Activated T-helper 9 cell treated with anti-CD3 and anti-CD28 coated beads, Interleukin-2, amount 50 U/mL, for 16 hours (primary cell): ENCODE measurements around the gene ATMIN.

Source experiments
- DNase-seq: peaks from one replicate; pipeline ENCODE4 v3.0.0-alpha.2; 2020; ENCODE audit warnings: low read depth

The ATMIN gene

GRCh38 chr16:81070979-81071378 lies 35.3 kb downstream of the ATMIN start:
- no peak for DNase-seq

- no peak for DNase-seq
Measured at GRCh38 chr16:81071805-81072204, 36.2 kb downstream of the ATMIN start.

- DNase-seq, result no peak
Measured at GRCh38 chr16:81073560-81074330, 38.1 kb downstream of the ATMIN start.

- DNase-seq, result peak; percentile 83
Measured at GRCh38 chr16:81076566-81077075, 41.0 kb downstream of the ATMIN start.

- DNase-seq, result peak; percentile 95
Measured at GRCh38 chr16:81077076-81077940, 41.7 kb downstream of the ATMIN start, which contains the start of gene C16orf46. Gene C16orf46, minus strand, starts transcription at chr16:81077238. Its CDS starts 13,283 bp downstream, at chr16:81063955.

GRCh38 chr16:81080233-81080632 lies 44.6 kb downstream of the ATMIN start:
- no peak for DNase-seq

GRCh38 chr16:81081014-81081413 lies 45.4 kb downstream of the ATMIN start:
- no peak for DNase-seq

GRCh38 chr16:81088836-81089235 lies 53.2 kb downstream of the ATMIN start:
- no peak for DNase-seq

- no peak for DNase-seq
Measured at GRCh38 chr16:81094771-81095251, 59.2 kb downstream of the ATMIN start.

GRCh38 chr16:81095653-81095952 lies 60.0 kb downstream of the ATMIN start:
- no peak for DNase-seq

GRCh38 chr16:81095953-81096714 lies 60.5 kb downstream of the ATMIN start, which contains the start of gene GCSH:
Gene GCSH, minus strand, starts transcription at chr16:81096395. Its CDS starts 117 bp downstream, at chr16:81096278.
- peak; percentile 99 for DNase-seq

GRCh38 chr16:81096715-81097208 lies 61.1 kb downstream of the ATMIN start:
- DNase-seq, result no peak
